ENCODE measurements around the gene FKBP1A. TPM values are rescaled to one million over a fixed set of nuclear protein-coding genes. Genes with fewer than 3 reads are reported as not detected.

The FKBP1A gene
- total and polyA plus RNA-seq, 2 donors (not counting 3 experiments of a cell fraction or from before 2014, with no cell fraction given), result 968 to 1,972 TPM

DNA sequence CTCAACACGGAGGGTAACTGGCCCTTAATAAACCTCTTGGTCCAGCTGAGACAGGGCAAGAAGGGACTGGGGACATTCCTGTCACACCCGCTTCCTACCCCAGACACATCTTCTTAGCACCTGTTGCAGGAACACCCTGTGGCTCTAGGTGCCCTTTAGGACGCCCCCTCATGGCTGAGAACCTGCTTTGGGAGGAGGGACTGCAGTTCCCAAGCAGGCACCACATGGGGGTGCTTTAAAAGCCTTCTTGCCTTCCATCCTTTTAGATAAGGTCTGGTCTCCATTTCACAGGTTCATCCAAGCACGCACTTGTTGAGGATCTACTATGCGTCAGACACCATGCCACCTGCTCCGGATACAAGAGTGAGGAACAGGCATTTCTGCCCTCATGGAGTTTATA lies 47.2 kb upstream of the FKBP1A start:
- intact Hi-C loops (cut with micrococcal nuclease), result loop anchor here (1.0 kb wide), 1 partner anchor 63 kb away; no protein-coding TSS in a partner anchor
- Histone ChIP-seq H4K20me1 (replicated peaks; ENCODE audit: control insufficient read depth, extremely low read depth, insufficient read depth, low read length) (no peaks in the 10 kb centered on the region), H2AFZ (ENCODE audit: low read depth, low read length) (no peak overlapping the region), H3K79me2 (ENCODE audit: control insufficient read depth, insufficient read depth, low read length) (no peaks in the 10 kb centered on the region), H3K9me1 (replicated peaks; ENCODE audit: control insufficient read depth, extremely low read depth, insufficient read depth, low read length) (no peaks in the 10 kb centered on the region), H3K27me3 (ENCODE audit: control insufficient read depth in 2 of 2, insufficient read depth in 2 of 2, low read length in 2 of 2) (no peaks in the 10 kb centered on the region), H3K27ac (ENCODE audit: insufficient read depth, low read depth, low read length) (no peak overlapping the region), H3K4me1 (ENCODE audit: control insufficient read depth, extremely low read depth, insufficient read depth, low read length) (peaks cover 10% of the 10 kb centered on the region), H3K9me3 (replicated peaks; ENCODE audit: control insufficient read depth, insufficient read depth, low read length) (no peaks in the 10 kb centered on the region), H3K36me3 (ENCODE audit: control insufficient read depth in 2 of 2, extremely low read depth in 1 of 2, insufficient read depth in 2 of 2, low read length in 2 of 2) (peaks cover 16 to 24% of the 10 kb centered on the region in 2 experiments), H3K9ac (replicated peaks; ENCODE audit: extremely low read depth, insufficient read depth, low read length) (no peak overlapping the region), H3K4me3 (replicated peaks in 1 of 3; ENCODE audit: insufficient read depth in 1 of 3, low read depth in 1 of 3, low read length in 3 of 3) (no peak overlapping the region), H3K4me2 (ENCODE audit: insufficient read depth, low read length) (no peak overlapping the region)
- FAIRE-seq (peak; percentile 85), DNase-seq (ENCODE audit: low read depth, low spot score) (peak; percentile 27)
- ChIA-PET POLR2A (no interaction called here), CTCF (interaction anchor here (0.6 to 4.3 kb wide), 7 partner anchors 11 to 601 kb away, joined by 3 to 38 read pairs (median 5); no protein-coding TSS in a partner anchor)
- no TSS peak for BruUV-seq (replicated peaks)
- dilution Hi-C loops (cut with MboI; ENCODE audit: extremely low pct_ligation_motif_present, low sequenced_read_pairs), result loop anchor here (25.0 kb wide), 1 partner anchor 128 kb away; no protein-coding TSS in a partner anchor
- TF ChIP-seq, protein P1, sequence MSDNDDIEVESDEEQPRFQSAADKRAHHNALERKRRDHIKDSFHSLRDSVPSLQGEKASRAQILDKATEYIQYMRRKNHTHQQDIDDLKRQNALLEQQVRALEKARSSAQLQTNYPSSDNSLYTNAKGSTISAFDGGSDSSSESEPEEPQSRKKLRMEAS (IDR thresholded peaks at IDR 0.05; ENCODE audit: insufficient read depth, insufficient read length), result no peak
- TF ChIP-seq MYC (IDR thresholded peaks at IDR 0.05; ENCODE audit: low read depth, low read length) (no peak), POLR2A (IDR thresholded peaks at IDR 0.05; ENCODE audit: low read depth, low read length) (no peak), GATA2 (IDR thresholded peaks at IDR 0.05; ENCODE audit: insufficient read depth, insufficient read length, low read depth, low read length) (no peak)
- TF ChIP-seq, protein P2, sequence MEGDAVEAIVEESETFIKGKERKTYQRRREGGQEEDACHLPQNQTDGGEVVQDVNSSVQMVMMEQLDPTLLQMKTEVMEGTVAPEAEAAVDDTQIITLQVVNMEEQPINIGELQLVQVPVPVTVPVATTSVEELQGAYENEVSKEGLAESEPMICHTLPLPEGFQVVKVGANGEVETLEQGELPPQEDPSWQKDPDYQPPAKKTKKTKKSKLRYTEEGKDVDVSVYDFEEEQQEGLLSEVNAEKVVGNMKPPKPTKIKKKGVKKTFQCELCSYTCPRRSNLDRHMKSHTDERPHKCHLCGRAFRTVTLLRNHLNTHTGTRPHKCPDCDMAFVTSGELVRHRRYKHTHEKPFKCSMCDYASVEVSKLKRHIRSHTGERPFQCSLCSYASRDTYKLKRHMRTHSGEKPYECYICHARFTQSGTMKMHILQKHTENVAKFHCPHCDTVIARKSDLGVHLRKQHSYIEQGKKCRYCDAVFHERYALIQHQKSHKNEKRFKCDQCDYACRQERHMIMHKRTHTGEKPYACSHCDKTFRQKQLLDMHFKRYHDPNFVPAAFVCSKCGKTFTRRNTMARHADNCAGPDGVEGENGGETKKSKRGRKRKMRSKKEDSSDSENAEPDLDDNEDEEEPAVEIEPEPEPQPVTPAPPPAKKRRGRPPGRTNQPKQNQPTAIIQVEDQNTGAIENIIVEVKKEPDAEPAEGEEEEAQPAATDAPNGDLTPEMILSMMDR (IDR thresholded peaks at IDR 0.05; ENCODE audit: extremely low read depth in 1 of 2, insufficient read depth in 1 of 2, low read depth in 1 of 2, low read length in 2 of 2), result peak; percentile 24 to 43

DNA sequence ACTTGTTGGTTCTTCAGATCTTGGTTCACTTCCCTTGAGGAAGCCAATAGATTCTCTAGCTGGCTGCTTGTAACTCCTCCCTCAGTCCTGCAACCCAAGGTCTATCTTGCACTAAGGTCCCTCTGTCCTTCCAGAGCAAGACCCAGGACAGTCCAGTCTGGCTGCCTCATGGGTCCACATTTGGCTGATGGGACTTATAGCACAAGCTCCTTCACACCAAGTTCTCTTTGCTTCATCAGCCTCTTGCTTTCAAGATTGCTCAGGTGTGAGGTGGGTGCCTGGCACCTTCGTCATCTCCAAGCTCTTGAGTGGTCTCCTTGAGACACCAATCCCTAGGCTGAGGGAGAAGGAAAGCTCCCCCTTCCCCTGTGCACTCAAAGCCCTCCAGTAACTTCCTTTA lies 45.5 kb upstream of the FKBP1A start:
- Histone ChIP-seq H4K20me1 (replicated peaks; ENCODE audit: control insufficient read depth, extremely low read depth, insufficient read depth, low read length) (no peaks in the 10 kb centered on the region), H3K9ac (replicated peaks; ENCODE audit: extremely low read depth, insufficient read depth, low read length) (no peak overlapping the region), H3K27me3 (ENCODE audit: control insufficient read depth in 2 of 2, insufficient read depth in 2 of 2, low read length in 2 of 2) (no peaks in the 10 kb centered on the region), H3K36me3 (ENCODE audit: control insufficient read depth in 2 of 2, extremely low read depth in 1 of 2, insufficient read depth in 2 of 2, low read length in 2 of 2) (peaks cover 3 to 10% of the 10 kb centered on the region in 2 experiments), H3K4me1 (ENCODE audit: control insufficient read depth, extremely low read depth, insufficient read depth, low read length) (peaks cover 18% of the 10 kb centered on the region), H3K4me2 (ENCODE audit: insufficient read depth, low read length) (no peak overlapping the region), H3K9me3 (replicated peaks; ENCODE audit: control insufficient read depth, insufficient read depth, low read length) (no peaks in the 10 kb centered on the region), H3K27ac (ENCODE audit: insufficient read depth, low read depth, low read length) (no peak overlapping the region), H3K4me3 (replicated peaks in 1 of 3; ENCODE audit: insufficient read depth in 1 of 3, low read depth in 1 of 3, low read length in 3 of 3) (no peak overlapping the region), H2AFZ (ENCODE audit: low read depth, low read length) (no peak overlapping the region), H3K79me2 (ENCODE audit: control insufficient read depth, insufficient read depth, low read length) (no peaks in the 10 kb centered on the region), H3K9me1 (replicated peaks; ENCODE audit: control insufficient read depth, extremely low read depth, insufficient read depth, low read length) (no peaks in the 10 kb centered on the region)
- ChIA-PET POLR2A (interaction anchor here (0.9 kb wide), 1 partner anchor 47 kb away, joined by 3 read pairs; no protein-coding TSS in a partner anchor), CTCF (interaction anchor here (0.8 to 5.5 kb wide), 21 partner anchors 21 to 230 kb away, joined by 3 to 107 read pairs (median 4); partner anchors contain the start of gene FKBP1A)
- intact Hi-C loops (cut with micrococcal nuclease) (no loop called here), dilution Hi-C loops (cut with MboI; ENCODE audit: extremely low pct_ligation_motif_present, low sequenced_read_pairs) (loop anchor here (25.0 kb wide), 1 partner anchor 126 kb away; no protein-coding TSS in a partner anchor)
- no peak for TF ChIP-seq EZH2 (IDR thresholded peaks at IDR 0.05; ENCODE audit: borderline replicate concordance, low read depth, low read length, severe bottlenecking)
- TF ChIP-seq, protein P1 (IDR thresholded peaks at IDR 0.05; ENCODE audit: insufficient read depth, insufficient read length), result no peak
- TF ChIP-seq POLR2A (IDR thresholded peaks at IDR 0.05; ENCODE audit: low read depth, low read length), result no peak
- TF ChIP-seq JUN (IDR thresholded peaks at IDR 0.05; ENCODE audit: borderline replicate concordance, insufficient read depth, insufficient read length, low read depth), result no peak
- no peak for TF ChIP-seq FOS (IDR thresholded peaks at IDR 0.05; ENCODE audit: borderline replicate concordance, insufficient read depth, low read length)
- TF ChIP-seq, protein P2 (IDR thresholded peaks at IDR 0.05; ENCODE audit: extremely low read depth in 1 of 2, insufficient read depth in 1 of 2, low read depth in 1 of 2, low read length in 2 of 2), result no peak
- TF ChIP-seq GATA2 (IDR thresholded peaks at IDR 0.05; ENCODE audit: insufficient read depth, insufficient read length, low read depth, low read length), result no peak
- no peak for TF ChIP-seq MYC (IDR thresholded peaks at IDR 0.05; ENCODE audit: low read depth, low read length)
- no peak for TF ChIP-seq POLR2AphosphoS5 (IDR thresholded peaks at IDR 0.05; ENCODE audit: insufficient read depth, low read depth, low read length)
- DNase-seq (ENCODE audit: low read depth, low spot score) (no peak), FAIRE-seq (no peak)
- no TSS peak for BruUV-seq (replicated peaks)

Measured in endothelial cell of umbilical vein (primary cell).